ENCODE measurements around the gene TAL2. TPM values are rescaled to one million over a fixed set of nuclear protein-coding genes. Genes with fewer than 3 reads are reported as not detected.

The TAL2 gene
- total and polyA plus RNA-seq, 9 of the 15 experiments (the other 6 are each of a cell fraction or from before 2014, with no cell fraction given): 0.21 to 3.7 (median 1.1) TPM; not detected in 1

- TF ChIP-seq PRDM10 (IDR thresholded peaks at IDR 0.05; ENCODE audit: partially characterized antibody) (no peak), TGIF2 (CRISPR knock-in tag; IDR thresholded peaks at IDR 0.05) (no peak), ERF (CRISPR knock-in tag; IDR thresholded peaks at IDR 0.05) (no peak), CHAMP1 (IDR thresholded peaks at IDR 0.05) (peak; percentile 52; the same call in 1 of the 2 replicates), ZNF785 (CRISPR knock-in tag; IDR thresholded peaks at IDR 0.05) (no peak), ARID1B (IDR thresholded peaks at IDR 0.05) (peak; percentile 92), ZNF311 (CRISPR knock-in tag; IDR thresholded peaks at IDR 0.05) (no peak), ZC3H4 (CRISPR knock-in tag; IDR thresholded peaks at IDR 0.05; ENCODE audit: borderline replicate concordance) (no peak), NFATC3 (IDR thresholded peaks at IDR 0.05) (no peak), NELFE (IDR thresholded peaks at IDR 0.05; ENCODE audit: insufficient read depth, insufficient read length) (no peak), FOXA3 (CRISPR knock-in tag; conservative IDR thresholded peaks at IDR 0.05 in 1 of 2, IDR thresholded peaks at IDR 0.05 in 1 of 2) (no peak), ZNF41 (CRISPR knock-in tag; conservative IDR thresholded peaks at IDR 0.05) (no peak), HMGN3 (IDR thresholded peaks at IDR 0.05; ENCODE audit: borderline replicate concordance, extremely low read depth, insufficient read length, low read depth, low read length) (no peak), ZBTB5 (IDR thresholded peaks at IDR 0.05) (no peak)
- TF ChIP-seq, protein P1, sequence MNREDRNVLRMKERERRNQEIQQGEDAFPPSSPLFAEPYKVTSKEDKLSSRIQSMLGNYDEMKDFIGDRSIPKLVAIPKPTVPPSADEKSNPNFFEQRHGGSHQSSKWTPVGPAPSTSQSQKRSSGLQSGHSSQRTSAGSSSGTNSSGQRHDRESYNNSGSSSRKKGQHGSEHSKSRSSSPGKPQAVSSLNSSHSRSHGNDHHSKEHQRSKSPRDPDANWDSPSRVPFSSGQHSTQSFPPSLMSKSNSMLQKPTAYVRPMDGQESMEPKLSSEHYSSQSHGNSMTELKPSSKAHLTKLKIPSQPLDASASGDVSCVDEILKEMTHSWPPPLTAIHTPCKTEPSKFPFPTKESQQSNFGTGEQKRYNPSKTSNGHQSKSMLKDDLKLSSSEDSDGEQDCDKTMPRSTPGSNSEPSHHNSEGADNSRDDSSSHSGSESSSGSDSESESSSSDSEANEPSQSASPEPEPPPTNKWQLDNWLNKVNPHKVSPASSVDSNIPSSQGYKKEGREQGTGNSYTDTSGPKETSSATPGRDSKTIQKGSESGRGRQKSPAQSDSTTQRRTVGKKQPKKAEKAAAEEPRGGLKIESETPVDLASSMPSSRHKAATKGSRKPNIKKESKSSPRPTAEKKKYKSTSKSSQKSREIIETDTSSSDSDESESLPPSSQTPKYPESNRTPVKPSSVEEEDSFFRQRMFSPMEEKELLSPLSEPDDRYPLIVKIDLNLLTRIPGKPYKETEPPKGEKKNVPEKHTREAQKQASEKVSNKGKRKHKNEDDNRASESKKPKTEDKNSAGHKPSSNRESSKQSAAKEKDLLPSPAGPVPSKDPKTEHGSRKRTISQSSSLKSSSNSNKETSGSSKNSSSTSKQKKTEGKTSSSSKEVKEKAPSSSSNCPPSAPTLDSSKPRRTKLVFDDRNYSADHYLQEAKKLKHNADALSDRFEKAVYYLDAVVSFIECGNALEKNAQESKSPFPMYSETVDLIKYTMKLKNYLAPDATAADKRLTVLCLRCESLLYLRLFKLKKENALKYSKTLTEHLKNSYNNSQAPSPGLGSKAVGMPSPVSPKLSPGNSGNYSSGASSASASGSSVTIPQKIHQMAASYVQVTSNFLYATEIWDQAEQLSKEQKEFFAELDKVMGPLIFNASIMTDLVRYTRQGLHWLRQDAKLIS (CRISPR knock-in tag; IDR thresholded peaks at IDR 0.05): no peak
These were observed 19.5 kb downstream of the TAL2 start (continued) for GRCh38 chr9:105681724-105682123.

Measured in K562 (cell line).